Astrocyte of the spinal cord (primary cell): Measurements from ENCODE around the gene EBF4.

ENCODE experiments used
- DNase-seq: peaks from one replicate; pipeline ENCODE4 v3.0.0; 2011; ENCODE audit warnings: low read depth, low spot score
- H3K4me3 ChIP-seq: 2 replicates; pipeline ENCODE4 v1.5.1; 2011; ENCODE audit warnings: low read depth, mild to moderate bottlenecking, low read length, moderate library complexity
- in situ Hi-C: cut with HindIII; loops from 2 replicates; pipeline ENCODE4 v1.10.0; 2017; ENCODE audit warnings: low sequenced_read_pairs
- TF ChIP-seq, protein P1 (sequence below): IDR thresholded peaks from 2 replicates; pipeline ENCODE4 v1.5.1; 2012; ENCODE audit warnings: low read depth, mild to moderate bottlenecking, low read length, inconsistent platforms

EBF4 gene

DNA sequence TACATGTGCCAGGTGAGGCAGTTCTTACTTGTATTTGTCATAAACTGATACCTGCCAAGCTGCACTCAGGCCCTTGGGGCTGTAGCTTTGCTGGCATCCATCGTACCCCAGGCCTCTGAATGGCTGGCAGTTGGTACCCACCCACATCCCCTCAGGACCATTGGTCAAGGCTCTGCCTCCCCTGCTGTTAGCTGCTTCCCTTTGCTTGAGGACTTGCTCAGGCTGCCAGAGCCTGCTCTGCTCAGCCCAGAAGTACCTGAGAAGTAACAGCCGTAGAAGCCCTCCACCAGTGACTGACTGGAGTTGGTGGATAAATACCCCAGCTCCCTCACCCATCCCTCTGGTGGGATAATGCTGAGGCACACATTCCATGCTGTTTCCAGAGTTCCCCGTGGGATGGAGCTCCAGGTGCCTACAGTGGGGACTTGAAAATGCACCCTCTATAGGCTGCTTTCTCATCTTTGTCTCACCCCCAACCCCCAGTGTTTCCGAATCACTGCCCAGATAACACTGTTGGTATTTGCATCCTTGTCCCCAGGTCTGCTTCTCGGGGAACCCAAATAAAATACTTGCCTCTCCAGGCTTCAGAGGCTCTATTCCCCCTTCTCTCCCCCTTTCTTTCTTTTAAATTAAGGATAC is 7.3 kb downstream of the EBF4 start:
- H3K4me3 ChIP-seq, result no peak overlapping the region
- in situ Hi-C loops, result no loop called here
- TF ChIP-seq, protein P1, sequence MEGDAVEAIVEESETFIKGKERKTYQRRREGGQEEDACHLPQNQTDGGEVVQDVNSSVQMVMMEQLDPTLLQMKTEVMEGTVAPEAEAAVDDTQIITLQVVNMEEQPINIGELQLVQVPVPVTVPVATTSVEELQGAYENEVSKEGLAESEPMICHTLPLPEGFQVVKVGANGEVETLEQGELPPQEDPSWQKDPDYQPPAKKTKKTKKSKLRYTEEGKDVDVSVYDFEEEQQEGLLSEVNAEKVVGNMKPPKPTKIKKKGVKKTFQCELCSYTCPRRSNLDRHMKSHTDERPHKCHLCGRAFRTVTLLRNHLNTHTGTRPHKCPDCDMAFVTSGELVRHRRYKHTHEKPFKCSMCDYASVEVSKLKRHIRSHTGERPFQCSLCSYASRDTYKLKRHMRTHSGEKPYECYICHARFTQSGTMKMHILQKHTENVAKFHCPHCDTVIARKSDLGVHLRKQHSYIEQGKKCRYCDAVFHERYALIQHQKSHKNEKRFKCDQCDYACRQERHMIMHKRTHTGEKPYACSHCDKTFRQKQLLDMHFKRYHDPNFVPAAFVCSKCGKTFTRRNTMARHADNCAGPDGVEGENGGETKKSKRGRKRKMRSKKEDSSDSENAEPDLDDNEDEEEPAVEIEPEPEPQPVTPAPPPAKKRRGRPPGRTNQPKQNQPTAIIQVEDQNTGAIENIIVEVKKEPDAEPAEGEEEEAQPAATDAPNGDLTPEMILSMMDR, result no peak
- no peak for DNase-seq

DNA sequence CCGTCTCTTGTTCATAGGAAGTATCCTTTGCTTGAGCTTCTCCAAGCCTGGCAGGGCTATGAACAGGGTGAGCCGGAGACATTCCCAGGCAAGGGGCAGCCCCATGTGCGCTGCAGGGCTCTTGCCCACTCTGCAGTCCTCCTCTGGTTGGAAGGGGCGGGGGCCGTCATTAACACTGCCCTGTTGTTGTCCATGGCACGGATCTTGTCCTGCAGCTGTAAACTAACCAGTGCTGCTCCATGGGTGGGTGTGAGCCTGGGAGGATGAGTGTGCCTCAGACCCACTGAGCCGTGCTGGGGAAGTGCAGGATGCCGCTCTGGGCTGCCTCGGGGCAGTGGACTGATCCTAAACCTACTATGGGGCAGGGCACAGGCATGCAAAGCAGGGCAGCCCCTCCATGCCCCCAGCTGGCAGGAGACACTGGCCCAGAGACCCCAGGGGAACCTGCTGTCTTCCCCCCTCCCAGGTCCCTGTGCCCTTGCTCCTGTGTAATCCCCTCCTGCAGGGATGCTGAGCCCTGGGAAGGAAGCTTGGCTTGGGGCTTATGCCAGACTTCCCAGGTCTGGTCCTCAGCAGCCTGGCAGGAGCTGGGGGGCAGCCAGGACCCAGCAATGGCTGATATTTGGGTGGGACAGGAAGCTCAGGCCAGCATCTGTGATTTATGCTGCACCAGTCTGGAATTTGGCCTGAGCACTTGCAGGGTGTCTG is 8.5 kb downstream of the EBF4 start:
- no peak for DNase-seq
- H3K4me3 ChIP-seq, result no peak overlapping the region
- TF ChIP-seq, protein P1, result no peak
- in situ Hi-C loops, result no loop called here

DNA sequence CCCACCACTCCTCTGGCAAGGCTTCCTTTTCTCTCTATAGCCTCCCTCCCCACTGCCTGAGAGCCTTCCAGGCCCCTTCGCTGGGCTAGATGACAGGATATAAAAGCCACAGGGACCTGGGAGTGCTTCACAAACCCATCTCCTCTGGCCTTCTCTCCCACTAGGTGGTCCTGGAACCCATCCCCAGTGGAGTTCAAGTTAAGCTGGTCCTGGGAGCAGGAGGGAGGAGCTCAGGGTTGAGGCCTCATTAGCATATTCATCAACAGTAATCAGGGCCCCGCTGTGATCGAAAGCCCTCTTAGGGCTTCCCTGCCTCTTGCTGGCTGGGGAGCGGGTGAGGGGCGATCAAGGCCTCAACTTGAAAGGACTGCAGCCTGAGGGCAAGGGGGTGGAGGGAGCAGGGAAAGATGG is 9.1 kb downstream of the EBF4 start:
- in situ Hi-C loops, result no loop called here
- TF ChIP-seq, protein P1, result no peak
- no peak for DNase-seq
- H3K4me3 ChIP-seq, result no peak overlapping the region

DNA sequence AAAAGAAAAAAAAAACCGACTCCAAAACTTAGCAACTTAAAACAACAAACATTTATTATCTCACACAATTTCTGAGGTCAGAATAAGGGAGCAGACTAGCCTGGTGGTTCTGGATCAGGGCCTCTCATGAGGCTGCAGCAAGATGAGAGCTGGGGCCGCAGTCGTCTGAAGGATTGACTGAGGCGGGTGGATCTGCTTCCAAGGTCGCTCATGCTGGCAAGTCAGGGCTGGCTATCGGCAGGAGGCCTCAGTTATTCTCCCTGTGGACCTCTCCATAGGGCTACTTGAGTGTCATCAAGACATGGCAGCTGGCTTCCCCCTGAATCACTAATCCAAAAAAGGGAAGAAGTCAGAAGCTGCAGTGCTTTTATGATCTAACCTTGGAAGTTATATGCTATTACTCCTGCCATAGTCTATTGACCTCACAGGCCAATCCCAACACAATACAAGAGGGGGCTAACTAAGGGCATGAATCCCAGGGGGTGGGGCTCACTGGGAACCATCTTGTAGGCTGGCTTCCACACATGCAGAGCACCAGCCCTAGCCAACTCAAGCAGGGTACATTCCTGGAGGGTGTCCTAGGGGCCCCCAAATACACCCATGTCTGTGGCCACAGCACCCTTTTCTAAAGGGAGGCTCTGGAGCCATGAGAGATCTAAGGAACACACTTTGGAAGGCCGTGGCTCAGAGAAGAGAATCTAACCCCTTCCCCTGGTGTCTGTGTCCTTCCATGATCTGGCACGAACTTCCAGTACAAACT is 11.3 kb downstream of the EBF4 start:
- no peak overlapping the region for H3K4me3 ChIP-seq
- no peak for DNase-seq
- TF ChIP-seq, protein P1, result no peak
- in situ Hi-C loops, result no loop called here

DNA sequence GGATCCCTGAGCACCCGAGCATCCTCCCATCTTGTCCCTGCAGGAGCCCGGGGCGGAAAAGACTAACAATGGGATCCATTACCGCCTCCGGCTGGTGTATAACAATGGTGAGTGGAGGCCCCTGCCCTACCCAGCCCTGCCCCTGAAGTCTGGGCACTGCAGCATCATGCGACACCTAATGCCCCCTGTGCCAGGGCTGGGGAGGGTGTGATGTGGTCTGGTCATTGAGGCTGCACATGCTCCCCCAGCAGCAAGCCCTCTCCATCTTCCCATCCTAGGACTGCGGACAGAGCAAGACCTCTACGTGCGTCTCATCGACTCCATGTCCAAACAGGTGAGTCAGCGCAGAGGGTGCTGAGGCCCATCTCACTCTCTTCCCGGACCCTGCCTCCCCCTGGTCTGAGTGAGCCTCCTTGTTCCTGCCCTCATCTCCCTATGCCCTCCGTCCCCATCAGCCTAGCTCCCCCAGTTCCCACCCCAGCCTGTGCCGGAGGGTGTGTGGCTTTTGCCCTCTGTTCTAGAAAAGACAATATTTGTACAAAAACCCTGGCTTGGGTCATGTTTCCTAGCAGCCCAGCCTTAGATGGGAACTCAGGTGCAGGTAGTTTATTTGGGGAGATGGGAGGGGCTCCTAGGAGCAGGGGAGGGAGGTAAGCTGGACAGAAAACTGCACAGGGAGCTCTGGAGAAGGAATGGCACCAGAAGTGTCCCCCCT is 13.5 kb downstream of the EBF4 start:
- H3K4me3 ChIP-seq, result no peak overlapping the region
- DNase-seq, result no peak
- TF ChIP-seq, protein P1, result no peak
- in situ Hi-C loops, result no loop called here

DNA sequence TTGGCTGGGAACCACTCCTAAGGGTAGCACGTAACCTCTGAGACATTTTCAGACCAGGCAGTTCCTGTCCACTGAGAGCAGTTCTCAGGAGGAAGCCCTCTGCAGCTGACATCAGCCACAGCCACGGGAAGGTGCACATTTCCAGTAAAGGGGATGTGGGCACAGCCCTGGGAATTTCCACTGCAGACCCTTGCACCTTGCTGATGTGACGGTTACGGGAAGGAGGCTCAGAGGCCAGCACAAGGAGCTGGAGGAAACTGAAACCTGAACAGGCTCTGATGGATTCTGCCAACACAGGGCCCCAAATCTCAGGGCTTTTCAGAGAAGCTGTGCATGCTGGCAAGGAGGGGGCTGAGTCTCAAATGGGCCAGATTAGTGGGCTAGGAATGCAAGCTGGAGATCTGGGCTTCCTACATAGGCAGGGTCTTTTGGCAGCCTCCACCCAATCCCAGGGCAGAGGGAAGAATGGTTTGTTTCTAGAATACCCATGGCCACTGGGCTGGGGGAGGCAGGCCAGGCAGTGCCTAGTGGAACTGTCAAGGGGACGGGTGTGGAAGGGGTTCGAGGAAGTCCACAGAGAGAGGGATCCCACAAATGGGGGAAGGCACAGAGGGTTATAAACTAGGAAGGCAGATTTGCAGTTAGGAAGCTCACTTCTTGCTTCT is 14.2 kb downstream of the EBF4 start:
- no peak for DNase-seq
- in situ Hi-C loops, result no loop called here
- H3K4me3 ChIP-seq, result no peak overlapping the region
- TF ChIP-seq, protein P1, result no peak
